A549 (cell line): Measurements from ENCODE around the gene INPP5A. TPM values are rescaled to one million over a fixed set of nuclear protein-coding genes. Genes with fewer than 3 reads are reported as not detected.

Experiments
- ATAC-seq, 2 experiments: fragments of 200-7000 bp in 1 of 2; fragments of >200 bp in 1 of 2; cut with Nextera tagmentation in 1 of 2; cut with Tn5 transposase in 1 of 2; 3 replicates each; pipeline versions ENCODE4 v1.8.0 to v1.9.1; 2018 to 2020; ENCODE audit warnings: mild to moderate bottlenecking in 1 of 2, moderate library complexity in 1 of 2
- CTCF ChIA-PET: fragments of 300-600 bp; sonication (Branson Sonifier 250); formaldehyde crosslinking; extraction: SDS; loops from one replicate; lab custom pipeline; 2021; ENCODE audit warnings: antibody characterized with exemption, inconsistent platforms; lab: Yijun Ruan, JAX
- POLR2A ChIA-PET: fragments of 350-600 bp; formaldehyde crosslinking; extraction: SDS; loops from one replicate; lab custom pipeline; 2021; ENCODE audit warnings: antibody characterized with exemption, inconsistent platforms; lab: Yijun Ruan, JAX
- DNase-seq, 2 experiments: peaks; one replicate each; pipeline versions ENCODE4 v3.0.0 to v3.0.0-alpha.2; 2011 to 2016; ENCODE audit warnings: low read depth in 1 of 2, low spot score in 1 of 2
- FAIRE-seq: peaks from 2 replicates; lab custom pipeline; 2011; peaks lifted over from hg19 to GRCh38; lab: Jason Lieb, UNC
- H3K27ac ChIP-seq, 2 experiments: fragments of >200 bp; sonication (Bioruptor Twin); formaldehyde crosslinking; 3 replicates each; pipeline ENCODE4 v1.5.1; 2016 to 2017
- H3K4me1 ChIP-seq: fragments of >200 bp; sonication (Bioruptor Twin); formaldehyde crosslinking; 3 replicates; pipeline ENCODE4 v1.6.1; 2016
- H3K4me2 ChIP-seq: fragments of >200 bp; sonication (Bioruptor Twin); formaldehyde crosslinking; 3 replicates; pipeline ENCODE4 v1.6.1; 2016
- H3K4me3 ChIP-seq: fragments of >200 bp; sonication (Bioruptor Twin); formaldehyde crosslinking; 3 replicates; pipeline ENCODE4 v1.5.1; 2016
- H3K9me3 ChIP-seq: fragments of >200 bp; sonication (Bioruptor Twin); formaldehyde crosslinking; 3 replicates; pipeline ENCODE4 v1.6.1; 2016
- CEBPB ChIP-seq, 2 experiments: fragments of >200 bp in 1 of 2; sonication (Bioruptor Twin) in 1 of 2; formaldehyde crosslinking in 1 of 2; IDR thresholded peaks; 2 replicates each; pipeline ENCODE4 v1.6.1; 2012 to 2016
- CHD4 ChIP-seq: fragments of 200-600 bp; sonication (generic); IDR thresholded peaks from 2 replicates; pipeline ENCODE4 v1.6.1; 2016; ENCODE audit warnings: antibody characterized with exemption, mild to moderate bottlenecking, borderline replicate concordance
- E2F6 ChIP-seq: IDR thresholded peaks from 2 replicates; pipeline ENCODE4 v1.6.1; 2012; ENCODE audit warnings: low read depth, borderline replicate concordance
- FOSB ChIP-seq: fragments of 250-450 bp; sonication (Bioruptor Pico); IDR thresholded peaks from 2 replicates; pipeline ENCODE4 v1.5.0; 2020; ENCODE audit warnings: mild to moderate bottlenecking, moderate library complexity
- FOSL2 ChIP-seq, 2 experiments: fragments of 450-650 bp in 1 of 2; fragments of >200 bp in 1 of 2; sonication (Bioruptor Twin) in 1 of 2; formaldehyde crosslinking; IDR thresholded peaks; 2 replicates each; pipeline versions ENCODE4 v1.5.0 to v1.6.1; 2016 to 2020; ENCODE audit warnings: mild to moderate bottlenecking in 1 of 2, moderate library complexity in 1 of 2
- GATA3 ChIP-seq: IDR thresholded peaks from 2 replicates; pipeline ENCODE4 v1.6.1; 2012; ENCODE audit warnings: borderline replicate concordance
- HDAC2 ChIP-seq: fragments of 200-600 bp; sonication (generic); IDR thresholded peaks from 2 replicates; pipeline ENCODE4 v1.6.1; 2016
- HOXA7 ChIP-seq: fragments of 250-450 bp; sonication (Bioruptor Pico); IDR thresholded peaks from 2 replicates; pipeline ENCODE4 v1.5.0; 2020; ENCODE audit warnings: mild to moderate bottlenecking, moderate library complexity
- HOXB5 ChIP-seq: fragments of 250-450 bp; sonication (Bioruptor Pico); IDR thresholded peaks from 2 replicates; pipeline ENCODE4 v1.5.0; 2020; ENCODE audit warnings: mild to moderate bottlenecking, moderate library complexity
- NPAS2 ChIP-seq: fragments of 250-450 bp; sonication (Bioruptor Pico); IDR thresholded peaks from 2 replicates; pipeline ENCODE4 v1.8.0; 2022; ENCODE audit warnings: mild to moderate bottlenecking, moderate library complexity, borderline replicate concordance
- PBX3 ChIP-seq: IDR thresholded peaks from 2 replicates; pipeline ENCODE4 v1.6.1; 2012
- PHF8 ChIP-seq: fragments of 200-600 bp; sonication (generic); IDR thresholded peaks from 2 replicates; pipeline ENCODE4 v1.6.1; 2016; ENCODE audit warnings: low read depth, mild to moderate bottlenecking, antibody characterized with exemption, moderate library complexity, borderline replicate concordance
- REST ChIP-seq: fragments of 200-600 bp; sonication (generic); IDR thresholded peaks from 2 replicates; pipeline ENCODE4 v1.6.1; 2016; ENCODE audit warnings: antibody characterized with exemption, mild to moderate bottlenecking, moderate library complexity
- SMC3 ChIP-seq: fragments of >200 bp; sonication (Bioruptor Twin); formaldehyde crosslinking; IDR thresholded peaks from 3 replicates; pipeline ENCODE4 v1.6.1; 2018; ENCODE audit warnings: inconsistent platforms
- SREBF2 ChIP-seq: fragments of 450-650 bp; IDR thresholded peaks from 2 replicates; pipeline ENCODE4 v1.6.1; 2014; ENCODE audit warnings: mild to moderate bottlenecking, moderate library complexity
- TFCP2L1 ChIP-seq: fragments of 250-450 bp; sonication (Bioruptor Pico); IDR thresholded peaks from 2 replicates; pipeline ENCODE4 v1.5.0; 2021; ENCODE audit warnings: mild to moderate bottlenecking
- WGBS: methylation state at CpG from one replicate; pipeline ENCODE4 v1.1.6; 2017; ENCODE audit errors: missing lambda C conversion rate; 5-methylcytosine and 5-hydroxymethylcytosine counted together
- polyA plus RNA-seq, 4 experiments: library from polyadenylated mRNA; depleted of rRNA in 3 of 4; stranded (reverse); fragments of >200 nt; fragmentation: RNase III in 1 of 4; extraction: RNeasy Plus Mini Kit Qiagen cat#74134 plus additional on column Dnase treatment in 1 of 4; gene quantifications; 2 replicates in 3 of 4; 3 replicates in 1 of 4; pipeline ENCODE4 v1.2.3, GENCODE V29; 2011 to 2017
- TF ChIP-seq, protein P1 (sequence below): fragments of >200 bp; sonication (Bioruptor Twin); formaldehyde crosslinking; IDR thresholded peaks from 3 replicates; pipeline ENCODE4 v1.6.1; 2016
- TF ChIP-seq, protein P2 (sequence below): fragments of 150-350 bp; IDR thresholded peaks from 2 replicates; pipeline ENCODE4 v1.6.1; 2014; ENCODE audit warnings: low read depth, mild to moderate bottlenecking, low read length

The INPP5A gene
- polyA plus RNA-seq, 2 of the 4 experiments (the other 2 are of a cell fraction) = 13.7 to 15.1 TPM

- no peak for TF ChIP-seq HOXB5 (CRISPR knock-in tag)
- no peak for TF ChIP-seq GATA3
- no peak for TF ChIP-seq NPAS2 (CRISPR knock-in tag)
Measured at GRCh38 chr10:132752961-132753360, 215.4 kb downstream of the INPP5A start (continued).

DNA sequence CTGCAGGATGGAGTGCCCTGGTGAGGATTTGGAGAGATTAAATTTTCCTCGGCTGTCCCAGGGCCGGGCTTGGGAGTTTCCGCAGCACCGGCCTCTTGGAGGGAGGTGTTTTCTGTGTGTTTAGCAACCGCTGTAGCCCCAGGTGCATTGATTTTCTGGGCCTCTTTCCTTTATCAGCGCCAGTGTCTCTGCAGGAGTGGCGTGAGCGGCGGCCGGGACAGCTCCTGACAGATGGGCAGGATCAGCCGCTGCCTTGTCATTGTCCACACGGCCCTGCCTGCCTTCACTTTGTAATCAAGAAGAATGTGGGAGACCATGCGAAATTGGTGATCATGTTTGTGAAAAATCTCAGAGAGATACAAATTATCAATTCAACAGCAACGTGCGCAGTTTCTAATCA lies 216.0 kb downstream of the INPP5A start:
- Histone ChIP-seq H3K27ac (no peak overlapping the region), H3K4me3 (no peak overlapping the region), H3K4me2 (no peak overlapping the region)
- CTCF ChIA-PET = interaction anchor here (0.8 kb wide), 1 partner anchor 299 kb away, joined by 3 read pairs; no protein-coding TSS in a partner anchor
- ATAC-seq = no peak
- TF ChIP-seq CEBPB (IDR thresholded peaks at IDR 0.05) (no peak), REST (no peak), TFCP2L1 (CRISPR knock-in tag) (no peak), E2F6 (no peak), PHF8 (no peak)
- TF ChIP-seq, all 56 proteins: peak for 0
- Histone ChIP-seq H3K9me3 (no peaks in the 10 kb centered on the region; the same call in 2 of the 3 replicates), H3K4me1 (no peaks in the 10 kb centered on the region)
- no peak for DNase-seq
- POLR2A ChIA-PET = no interaction called here
- 92% methylated on average over 11 of the region's 15 CpGs for WGBS
- no peak for FAIRE-seq

DNA sequence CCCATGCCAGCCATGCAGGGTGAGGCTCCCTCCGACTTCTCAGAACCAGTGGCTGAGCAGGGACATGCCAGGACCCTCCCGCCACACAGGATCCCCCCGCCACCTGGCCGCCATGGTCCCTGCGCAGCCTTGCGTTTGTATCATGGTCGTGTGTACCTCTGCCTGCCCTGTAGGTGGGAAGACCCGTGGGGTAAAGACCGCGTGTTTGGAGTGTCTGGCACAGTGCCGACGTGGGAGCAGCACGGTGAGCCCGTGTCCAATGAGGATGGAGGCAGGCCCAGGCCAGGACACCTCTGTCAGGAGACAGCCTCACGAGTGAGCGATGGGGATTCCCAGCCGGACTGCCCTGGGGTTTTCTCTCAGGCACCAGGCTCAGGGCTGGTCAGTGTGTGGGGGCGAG lies 216.5 kb downstream of the INPP5A start:
- H3K27ac ChIP-seq = no peak overlapping the region
- no peak for FAIRE-seq
- no peak for TF ChIP-seq FOSB (CRISPR knock-in tag)
- no peak for TF ChIP-seq FOSL2 (IDR thresholded peaks at IDR 0.05)
- no peak for TF ChIP-seq FOSL2 (CRISPR knock-in tag; IDR thresholded peaks at IDR 0.05)
- no peak overlapping the region for H3K4me2 ChIP-seq
- ATAC-seq = no peak
- WGBS = 92% methylated on average over 16 of the region's 18 CpGs
- DNase-seq = no peak
- no peak overlapping the region for H3K4me3 ChIP-seq
- no peaks in the 10 kb centered on the region; the same call in 2 of the 3 replicates for H3K9me3 ChIP-seq
- H3K4me1 ChIP-seq = no peaks in the 10 kb centered on the region
- ChIA-PET CTCF (interaction anchor here (0.8 kb wide), 1 partner anchor 299 kb away, joined by 3 read pairs; no protein-coding TSS in a partner anchor), POLR2A (no interaction called here)

DNA sequence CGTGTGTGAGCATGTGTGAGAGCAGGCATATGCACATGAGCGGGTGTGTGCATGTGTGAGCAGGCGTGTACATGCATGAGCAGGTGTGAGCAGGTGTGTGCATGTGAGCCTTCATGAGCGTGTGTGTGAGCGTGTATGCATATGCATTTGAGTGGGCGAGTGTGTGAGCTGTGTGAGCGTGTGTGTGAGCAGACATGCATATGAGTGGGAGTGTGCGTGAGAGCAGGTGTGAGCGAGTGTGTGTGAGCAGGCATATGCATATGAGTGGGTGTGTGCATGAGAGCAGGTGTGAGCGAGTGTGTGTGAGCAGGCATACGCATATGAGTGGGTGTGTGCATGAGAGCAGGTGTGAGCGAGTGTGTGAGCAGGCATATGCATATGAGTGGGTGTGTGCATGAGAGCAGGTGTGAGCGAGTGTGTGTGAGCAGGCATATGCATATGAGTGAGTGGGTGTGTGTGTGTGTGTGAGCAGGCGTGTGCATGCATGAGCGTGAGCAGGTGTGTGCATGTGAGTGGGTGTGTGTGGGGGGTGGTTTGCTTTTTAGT lies 217.7 kb downstream of the INPP5A start:
- Histone ChIP-seq H3K4me3 (no peak overlapping the region), H3K4me2 (no peak overlapping the region), H3K4me1 (no peaks in the 10 kb centered on the region), H3K27ac (no peak overlapping the region), H3K9me3 (no peaks in the 10 kb centered on the region; the same call in 2 of the 3 replicates)
- no peak for ATAC-seq
- 93% methylated on average over 15 of the region's 15 CpGs for WGBS
- CTCF ChIA-PET = interaction anchor here (1.2 kb wide), 1 partner anchor 16 kb away, joined by 3 read pairs; no protein-coding TSS in a partner anchor
- POLR2A ChIA-PET = no interaction called here
- FAIRE-seq = no peak
- no peak for DNase-seq
- no peak for TF ChIP-seq NPAS2 (CRISPR knock-in tag)
- no peak for TF ChIP-seq CHD4
- TF ChIP-seq REST = no peak
- no peak for TF ChIP-seq SREBF2
- TF ChIP-seq, protein P1, sequence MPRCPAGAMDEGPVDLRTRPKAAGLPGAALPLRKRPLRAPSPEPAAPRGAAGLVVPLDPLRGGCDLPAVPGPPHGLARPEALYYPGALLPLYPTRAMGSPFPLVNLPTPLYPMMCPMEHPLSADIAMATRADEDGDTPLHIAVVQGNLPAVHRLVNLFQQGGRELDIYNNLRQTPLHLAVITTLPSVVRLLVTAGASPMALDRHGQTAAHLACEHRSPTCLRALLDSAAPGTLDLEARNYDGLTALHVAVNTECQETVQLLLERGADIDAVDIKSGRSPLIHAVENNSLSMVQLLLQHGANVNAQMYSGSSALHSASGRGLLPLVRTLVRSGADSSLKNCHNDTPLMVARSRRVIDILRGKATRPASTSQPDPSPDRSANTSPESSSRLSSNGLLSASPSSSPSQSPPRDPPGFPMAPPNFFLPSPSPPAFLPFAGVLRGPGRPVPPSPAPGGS = no peak
- no peak for TF ChIP-seq SMC3
- no peak for TF ChIP-seq HOXA7 (CRISPR knock-in tag)
- no peak for TF ChIP-seq HDAC2
- TF ChIP-seq FOSL2 (IDR thresholded peaks at IDR 0.05) = no peak
- no peak for TF ChIP-seq FOSL2 (CRISPR knock-in tag; IDR thresholded peaks at IDR 0.05)
- no peak for TF ChIP-seq PBX3
- TF ChIP-seq, protein P2, sequence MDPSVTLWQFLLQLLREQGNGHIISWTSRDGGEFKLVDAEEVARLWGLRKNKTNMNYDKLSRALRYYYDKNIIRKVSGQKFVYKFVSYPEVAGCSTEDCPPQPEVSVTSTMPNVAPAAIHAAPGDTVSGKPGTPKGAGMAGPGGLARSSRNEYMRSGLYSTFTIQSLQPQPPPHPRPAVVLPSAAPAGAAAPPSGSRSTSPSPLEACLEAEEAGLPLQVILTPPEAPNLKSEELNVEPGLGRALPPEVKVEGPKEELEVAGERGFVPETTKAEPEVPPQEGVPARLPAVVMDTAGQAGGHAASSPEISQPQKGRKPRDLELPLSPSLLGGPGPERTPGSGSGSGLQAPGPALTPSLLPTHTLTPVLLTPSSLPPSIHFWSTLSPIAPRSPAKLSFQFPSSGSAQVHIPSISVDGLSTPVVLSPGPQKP = no peak
